Measurements from ENCODE around the gene COL9A1.
"Not testable (repeated sequence)": the region's sequence is repeated elsewhere in the genome, so short reads cannot be mapped to it uniquely, and the experiment has no call there.

Gene COL9A1

GRCh38 chr6:70303034-70303525 lies at the start of gene COL9A1:
COL9A1 (minus strand) TSS chr6:70303084; CDS start chr6:70302924, 160 bp downstream.
- no peak for DNase-seq (ENCODE audit: extremely low read depth in 1 of 2, low read depth in 1 of 2)

GRCh38 chr6:70351461-70351860 lies 48.6 kb upstream of the COL9A1 start:
- no peak for DNase-seq (ENCODE audit: extremely low read depth in 1 of 2, low read depth in 1 of 2)

GRCh38 chr6:70345619-70346018 lies 42.7 kb upstream of the COL9A1 start:
- DNase-seq (ENCODE audit: extremely low read depth in 1 of 2, low read depth in 1 of 2), result no peak

- DNase-seq (ENCODE audit: extremely low read depth in 1 of 2, low read depth in 1 of 2), result no peak
Measured at GRCh38 chr6:70343313-70343712, 40.4 kb upstream of the COL9A1 start.

GRCh38 chr6:70339810-70340209 lies 36.9 kb upstream of the COL9A1 start:
- DNase-seq (ENCODE audit: extremely low read depth in 1 of 2, low read depth in 1 of 2), result not testable (repeated sequence)

- no peak for DNase-seq (ENCODE audit: extremely low read depth in 1 of 2, low read depth in 1 of 2)
Measured at GRCh38 chr6:70338775-70339174, 35.9 kb upstream of the COL9A1 start.

GRCh38 chr6:70337743-70338105 lies 34.8 kb upstream of the COL9A1 start:
- no peak for DNase-seq (ENCODE audit: extremely low read depth in 1 of 2, low read depth in 1 of 2)

GRCh38 chr6:70336996-70337742 lies 34.3 kb upstream of the COL9A1 start:
- no peak for DNase-seq (ENCODE audit: extremely low read depth in 1 of 2, low read depth in 1 of 2)

GRCh38 chr6:70327036-70327435 lies 24.2 kb upstream of the COL9A1 start:
- DNase-seq (ENCODE audit: extremely low read depth in 1 of 2, low read depth in 1 of 2), result no peak

GRCh38 chr6:70325009-70325408 lies 22.1 kb upstream of the COL9A1 start:
- DNase-seq (ENCODE audit: extremely low read depth in 1 of 2, low read depth in 1 of 2), result no peak

GRCh38 chr6:70317799-70318198 lies 14.9 kb upstream of the COL9A1 start:
- not testable (repeated sequence) for DNase-seq (ENCODE audit: extremely low read depth in 1 of 2, low read depth in 1 of 2)

- no peak for DNase-seq (ENCODE audit: extremely low read depth in 1 of 2, low read depth in 1 of 2)
Measured at GRCh38 chr6:70315079-70315751, 12.3 kb upstream of the COL9A1 start.

- no peak for DNase-seq (ENCODE audit: extremely low read depth in 1 of 2, low read depth in 1 of 2)
Measured at GRCh38 chr6:70314296-70314695, 11.4 kb upstream of the COL9A1 start.

GRCh38 chr6:70312165-70312745 lies 9.4 kb upstream of the COL9A1 start:
- DNase-seq (ENCODE audit: extremely low read depth in 1 of 2, low read depth in 1 of 2), result no peak

- DNase-seq (ENCODE audit: extremely low read depth in 1 of 2, low read depth in 1 of 2), result no peak
Measured at GRCh38 chr6:70310063-70310694, 7.3 kb upstream of the COL9A1 start.

- no peak for DNase-seq (ENCODE audit: extremely low read depth in 1 of 2, low read depth in 1 of 2)
Measured at GRCh38 chr6:70309243-70309642, 6.4 kb upstream of the COL9A1 start.

- DNase-seq (ENCODE audit: extremely low read depth in 1 of 2, low read depth in 1 of 2), result not testable (repeated sequence)
Measured at GRCh38 chr6:70308142-70308541, 5.3 kb upstream of the COL9A1 start.

- no peak for DNase-seq (ENCODE audit: extremely low read depth in 1 of 2, low read depth in 1 of 2)
Measured at GRCh38 chr6:70307008-70307407, 4.1 kb upstream of the COL9A1 start.

GRCh38 chr6:70304616-70305015 lies 1.7 kb upstream of the COL9A1 start:
- no peak for DNase-seq (ENCODE audit: extremely low read depth in 1 of 2, low read depth in 1 of 2)

- no peak for DNase-seq (ENCODE audit: extremely low read depth in 1 of 2, low read depth in 1 of 2)
Measured at GRCh38 chr6:70299456-70299855, 3.4 kb downstream of the COL9A1 start.

- DNase-seq (ENCODE audit: extremely low read depth in 1 of 2, low read depth in 1 of 2), result no peak
Measured at GRCh38 chr6:70298068-70298467, 4.8 kb downstream of the COL9A1 start.

Data from stimulated activated CD8-positive, alpha-beta memory T cell treated with anti-CD3 and anti-CD28 coated beads, Interleukin-7, amount 100 ng/mL, for 48 hours (primary cell).